Effector CD8-positive, alpha-beta T cell (primary cell): ENCODE measurements around the gene DDX10.
"Not testable (repeated sequence)": the region's sequence is repeated elsewhere in the genome, so short reads cannot be mapped to it uniquely, and the experiment has no call there.

Source experiments
- DNase-seq: peaks from one replicate; lab custom pipeline; 2025; lab: John Stamatoyannopoulos, UW
- total RNA-seq, 4 experiments: gene quantifications; one replicate each; lab custom pipeline; 2026; lab: John Stamatoyannopoulos, UW

DDX10 gene
- total RNA-seq = 41.3 to 105 (median 51.0) reads per million in 4 experiments

GRCh38 chr11:108664730-108665525 lies at the start of gene DDX10:
Gene DDX10 (plus strand): TSS chr11:108665069. CDS start chr11:108665154, 85 bp downstream.
- peak; percentile 98 for DNase-seq

DNA sequence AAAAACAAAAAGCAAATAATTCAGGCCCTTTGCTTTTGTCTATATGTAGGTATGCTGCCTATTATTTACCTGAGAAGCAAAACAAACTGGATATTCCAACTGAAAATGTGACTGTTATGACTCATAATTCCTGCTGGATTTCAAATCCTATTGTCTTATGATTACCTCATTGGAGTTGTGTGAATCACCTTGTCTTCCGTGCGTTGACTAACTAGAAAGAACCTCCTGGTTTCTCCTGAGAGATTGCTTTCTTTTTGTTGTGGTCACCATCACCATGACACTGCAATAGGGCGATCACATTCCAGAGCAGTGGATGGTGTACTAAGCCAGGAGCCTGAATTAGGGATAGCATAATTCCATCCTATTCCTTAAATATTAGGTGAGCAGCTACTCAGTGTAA lies 48.3 kb upstream of the DDX10 start:
- DNase-seq = no peak

GRCh38 chr11:108617055-108617454 lies 47.8 kb upstream of the DDX10 start:
- no peak for DNase-seq

DNA sequence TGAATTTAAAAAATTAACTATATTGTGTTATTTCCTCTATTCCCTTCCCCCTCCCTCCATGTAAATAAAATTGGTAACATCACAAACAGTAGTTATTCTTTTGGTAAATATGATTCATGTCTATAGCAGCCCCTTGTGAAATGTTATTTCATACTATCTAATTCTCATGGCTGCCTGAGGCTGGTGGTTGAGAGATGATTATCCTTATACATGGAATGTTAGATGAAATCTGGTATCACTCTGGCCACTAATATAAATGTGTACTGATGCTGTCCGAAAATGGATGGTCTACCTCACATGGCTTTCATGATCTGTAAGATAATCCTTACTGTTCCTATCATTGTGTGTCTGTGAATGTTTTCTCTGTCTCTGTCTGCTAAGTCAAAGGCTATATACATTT lies 46.3 kb upstream of the DDX10 start:
- DNase-seq = no peak

- DNase-seq = no peak
These were observed 43.7 kb upstream of the DDX10 start for GRCh38 chr11:108620958-108621772.

DNA sequence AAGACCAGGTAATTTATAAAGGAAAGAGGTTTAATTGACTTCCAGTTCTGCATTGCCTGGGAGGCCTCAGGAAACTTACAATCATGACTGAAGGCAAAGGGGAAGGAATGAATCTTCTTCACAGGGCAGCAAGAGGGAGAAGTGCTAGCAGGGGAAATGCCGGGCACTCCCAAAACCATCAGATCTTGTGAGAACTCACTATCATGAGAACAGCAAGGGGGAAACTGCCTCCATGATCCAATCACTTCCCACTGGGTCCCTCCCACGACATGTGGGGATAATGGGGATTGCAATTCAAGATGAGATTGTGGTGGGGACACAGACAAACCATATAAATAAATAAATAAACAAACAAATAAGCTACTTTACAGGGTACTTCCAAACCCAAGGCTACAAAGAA lies 42.5 kb upstream of the DDX10 start:
- no peak for DNase-seq

GRCh38 chr11:108624196-108624925 lies 40.5 kb upstream of the DDX10 start:
- no peak for DNase-seq

GRCh38 chr11:108628326-108628725 lies 36.5 kb upstream of the DDX10 start:
- no peak for DNase-seq

DNA sequence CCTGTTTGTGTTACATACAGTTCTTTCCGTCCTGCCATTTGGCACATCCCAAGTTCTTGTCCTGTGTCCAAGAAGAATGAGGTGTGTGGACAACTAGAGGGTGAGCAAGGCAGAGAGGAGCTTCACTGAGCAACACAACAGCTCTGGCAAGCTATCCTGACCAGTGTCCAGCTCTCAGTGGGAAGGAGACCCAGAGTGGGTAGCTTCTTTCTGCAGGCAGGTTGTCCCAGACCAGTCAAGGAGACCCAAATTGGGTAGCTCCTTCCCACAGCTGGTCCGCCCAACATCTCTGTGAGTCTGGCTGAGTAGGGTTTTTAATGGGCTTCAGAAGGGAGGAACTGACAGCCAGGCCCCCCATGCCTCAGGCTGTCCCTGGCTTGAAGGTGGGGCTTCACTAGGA lies 36.1 kb upstream of the DDX10 start:
- DNase-seq = no peak

DNA sequence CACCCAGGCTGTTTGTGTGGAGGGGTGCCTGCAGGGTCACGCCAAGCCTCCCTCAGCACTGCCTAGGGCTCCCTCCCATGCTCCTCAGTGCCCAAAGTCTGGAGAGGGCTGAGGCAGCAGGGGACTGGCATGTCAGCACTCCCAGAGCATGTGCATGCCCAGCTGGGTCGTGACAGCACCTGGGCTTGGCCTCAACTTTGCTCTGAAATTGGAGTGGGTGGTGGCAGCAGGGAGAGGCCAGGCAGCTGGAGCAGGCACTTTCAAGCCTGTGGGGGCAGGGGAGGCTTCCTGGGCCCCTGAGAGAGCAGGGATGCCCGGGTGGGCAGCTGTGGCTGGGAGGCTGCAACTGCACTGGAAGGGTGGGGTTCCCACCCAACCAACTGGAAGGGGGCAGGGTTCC lies 35.6 kb upstream of the DDX10 start:
- no peak for DNase-seq

GRCh38 chr11:108632041-108632704 lies 32.7 kb upstream of the DDX10 start:
- DNase-seq = no peak

DNA sequence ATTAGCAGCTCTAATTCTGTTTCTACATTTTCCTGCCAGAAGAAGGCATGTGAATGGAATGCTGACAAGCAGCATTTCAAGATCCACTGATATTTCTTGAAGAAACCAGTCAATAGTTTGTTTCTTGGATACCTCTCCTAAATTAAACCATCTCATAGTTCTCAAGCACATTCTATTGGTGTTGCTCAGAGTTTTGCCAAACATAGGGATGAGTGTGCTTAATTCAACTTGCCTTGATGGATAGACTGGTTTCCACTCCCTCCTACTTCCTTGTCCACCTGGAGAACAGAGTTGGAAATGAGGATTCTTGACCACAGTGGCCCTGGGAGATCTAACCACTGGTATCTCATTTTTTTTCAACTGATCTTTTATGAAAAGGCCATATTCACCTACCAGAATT lies 29.8 kb upstream of the DDX10 start:
- no peak for DNase-seq

- no peak for DNase-seq
These were observed 28.6 kb upstream of the DDX10 start for GRCh38 chr11:108636222-108636621.

DNA sequence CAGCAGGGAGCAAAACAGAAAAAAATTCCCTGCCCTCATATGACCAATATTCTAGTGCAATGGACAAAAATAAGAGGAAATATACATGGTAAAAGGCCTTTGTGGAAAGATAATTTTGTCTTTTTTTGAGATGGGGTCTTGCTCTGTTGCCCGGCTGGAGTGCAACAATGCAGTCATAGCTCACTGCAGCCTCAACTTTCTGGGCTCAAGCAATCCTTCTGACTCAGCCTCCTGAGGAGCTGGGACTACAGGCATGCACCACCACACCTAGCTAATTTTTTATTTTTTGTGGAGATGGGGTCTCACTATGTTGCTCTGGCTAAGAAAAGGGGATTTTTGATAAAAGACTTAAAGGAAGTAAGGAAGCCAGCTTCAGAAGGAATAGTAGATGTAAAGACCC lies 25.7 kb upstream of the DDX10 start:
- DNase-seq = no peak

GRCh38 chr11:108641752-108642151 lies 23.1 kb upstream of the DDX10 start:
- not testable (repeated sequence) for DNase-seq

- DNase-seq = no peak
These were observed 20.9 kb upstream of the DDX10 start for GRCh38 chr11:108643974-108644373.

- no peak for DNase-seq
These were observed 18.9 kb upstream of the DDX10 start for GRCh38 chr11:108645970-108646369.

- DNase-seq = no peak
These were observed 17.5 kb upstream of the DDX10 start for GRCh38 chr11:108647387-108647700.

GRCh38 chr11:108647701-108648527 lies 17.0 kb upstream of the DDX10 start:
- peak; percentile 13 for DNase-seq

DNA sequence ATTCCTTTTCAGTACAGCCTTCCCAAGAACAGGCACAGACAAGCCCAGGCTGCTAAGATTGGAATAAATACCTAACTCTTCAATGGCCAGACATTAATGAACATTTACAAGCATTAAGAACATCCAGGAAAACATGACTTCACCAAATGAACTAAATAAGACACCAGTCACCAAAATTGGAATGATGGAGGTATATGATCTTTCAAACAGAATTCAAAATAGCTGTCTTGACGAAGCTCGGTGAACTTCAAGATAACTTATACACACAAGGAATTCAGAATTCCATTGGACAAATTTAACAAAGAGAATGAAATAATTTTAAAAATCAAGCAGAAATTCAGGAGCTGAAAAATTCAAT lies 16.4 kb upstream of the DDX10 start:
- no peak for DNase-seq

- DNase-seq = not testable (repeated sequence)
These were observed 10.8 kb upstream of the DDX10 start for GRCh38 chr11:108654100-108654499.
